Measurements from ENCODE around the gene CARD6. TPM values are rescaled to one million over a fixed set of nuclear protein-coding genes. Genes with fewer than 3 reads are reported as not detected.

The CARD6 gene
- total and polyA plus RNA-seq, 2 of the 8 experiments (the other 6 are each of a cell fraction or from before 2014, with no cell fraction given) = 0.41 to 0.50 TPM

GRCh38 chr5:40906351-40906751, 65.2 kb downstream of the CARD6 start:
- no peak for FAIRE-seq
- CTCF ChIA-PET (ENCODE audit: partially characterized antibody) = interaction anchor here (0.7 to 4.4 kb wide), 11 partner anchors 9 to 1246 kb away, joined by 3 to 28 read pairs (median 3); no protein-coding TSS in a partner anchor

More at GRCh38 chr5:40906351-40906751, 65.2 kb downstream of the CARD6 start:
- no peak overlapping the region for H2BK12ac ChIP-seq (ENCODE audit: low read depth, low read length)
- H3K18ac ChIP-seq (ENCODE audit: extremely low read depth, low read length) = no peak overlapping the region
- H3K14ac ChIP-seq (ENCODE audit: insufficient read length) = no peak overlapping the region
- no peak overlapping the region for H2BK5ac ChIP-seq (ENCODE audit: low read depth, low read length)
- no peak overlapping the region for H2BK20ac ChIP-seq (ENCODE audit: low read length)
- H2BK120ac ChIP-seq (replicated peaks; ENCODE audit: low read depth, low read length) = no peak overlapping the region
- H3K79me2 ChIP-seq (ENCODE audit: control insufficient read depth in 1 of 2, insufficient read depth in 2 of 2, low read length in 2 of 2) = no peaks in the 10 kb centered on the region
- no peak for TF ChIP-seq SP2 (IDR thresholded peaks at IDR 0.05; ENCODE audit: low read length)
- no peak for TF ChIP-seq SUZ12 (IDR thresholded peaks at IDR 0.05; ENCODE audit: low read length)
- TF ChIP-seq CREB1 (IDR thresholded peaks at IDR 0.05) = no peak
- TF ChIP-seq CBX8 (IDR thresholded peaks at IDR 0.05; ENCODE audit: borderline replicate concordance, low read depth, low read length) = no peak
- TF ChIP-seq ASH2L (IDR thresholded peaks at IDR 0.05; ENCODE audit: low read length) = no peak
- no peak for TF ChIP-seq EZH2 (IDR thresholded peaks at IDR 0.05; ENCODE audit: low read depth, low read length, severe bottlenecking)
- no peak for TF ChIP-seq TBP (IDR thresholded peaks at IDR 0.05; ENCODE audit: low read depth, low read length)
- TF ChIP-seq HDAC2 (IDR thresholded peaks at IDR 0.05; ENCODE audit: borderline replicate concordance in 1 of 2, low read depth in 2 of 2, low read length in 2 of 2) = no peak
- H3K27ac ChIP-seq (ENCODE audit: low read depth, low read length) = no peak overlapping the region
- no peaks in the 10 kb centered on the region for H3K9me3 ChIP-seq (ENCODE audit: insufficient read depth in 2 of 2, low read depth in 1 of 2, low read length in 1 of 2)
- no peak overlapping the region for H2AK5ac ChIP-seq (ENCODE audit: low read depth, low read length)
- H3K36me3 ChIP-seq (ENCODE audit: control insufficient read depth in 2 of 4, insufficient read depth in 4 of 4, low read length in 3 of 4) = no peaks in the 10 kb centered on the region
- WGBS, 2 experiments (ENCODE audit: extremely low coverage in 1 of 2, insufficient coverage in 1 of 2, insufficient read length in 1 of 2, insufficient replicate concordance in 2 of 2, low coverage in 1 of 2, low lambda C conversion rate in 2 of 2, missing lambda C conversion rate in 1 of 2) = 96% methylated on average over 1 of the region's 1 CpG; no CpG with 5 or more reads in 1 of the 2 experiments
- DNase-seq (ENCODE audit: low read depth in 1 of 2, low spot score in 2 of 2) = no peak
- no peak overlapping the region for H3K9ac ChIP-seq (replicated peaks in 1 of 4; ENCODE audit: extremely low read depth in 1 of 4, low read depth in 3 of 4, low read length in 3 of 4)
- H3K4me2 ChIP-seq (ENCODE audit: insufficient read depth in 1 of 2, low read depth in 2 of 2, low read length in 2 of 2) = no peak overlapping the region
- no peaks in the 10 kb centered on the region for H4K20me1 ChIP-seq (replicated peaks in 1 of 2; ENCODE audit: control insufficient read depth in 1 of 2, insufficient read depth in 2 of 2, low read length in 2 of 2)
- H3K4me1 ChIP-seq (replicated peaks in 1 of 4; ENCODE audit: control insufficient read depth in 3 of 4, insufficient read depth in 4 of 4, low read length in 3 of 4) = peaks cover 0 to 5% (median 2%) of the 10 kb centered on the region in 4 experiments; a peak in 2 of 7 replicates
- H3K4me3 ChIP-seq (ENCODE audit: extremely low read depth in 1 of 4, insufficient read depth in 2 of 4, low read depth in 3 of 4, low read length in 4 of 4) = no peak overlapping the region
- no peak overlapping the region for H4K91ac ChIP-seq (replicated peaks; ENCODE audit: insufficient read length, low read length)
- no peaks in the 10 kb centered on the region for H3K79me1 ChIP-seq (ENCODE audit: low read depth, low read length)
- H3K23me2 ChIP-seq (ENCODE audit: low read depth, low read length) = no peaks in the 10 kb centered on the region
- H2BK15ac ChIP-seq (ENCODE audit: low read length) = no peak overlapping the region
- no peak overlapping the region for H2AFZ ChIP-seq (ENCODE audit: low read length)
- H3K4ac ChIP-seq (replicated peaks; ENCODE audit: insufficient read length, low read depth, low read length) = no peak overlapping the region
- no peak overlapping the region for H4K8ac ChIP-seq (ENCODE audit: extremely low read depth, insufficient read depth, low read length)
- no peak overlapping the region for H3K56ac ChIP-seq (replicated peaks; ENCODE audit: insufficient read length, low read depth, low read length)
- H4K5ac ChIP-seq (ENCODE audit: insufficient read length, low read depth, low read length) = no peak overlapping the region
- H3K23ac ChIP-seq (ENCODE audit: insufficient read length) = no peak overlapping the region
- H3K27me3 ChIP-seq (replicated peaks in 1 of 4; ENCODE audit: control insufficient read depth in 3 of 4, extremely low read depth in 1 of 4, insufficient read depth in 3 of 4, low read length in 3 of 4) = no peaks in the 10 kb centered on the region
- POLR2A ChIA-PET (ENCODE audit: partially characterized antibody) = no interaction called here

Data from H1 (cell line).